Head of caudate nucleus (tissue), 42 donors: ENCODE results near the gene SAFB.

Experiments used
- DNase-seq, 42 donors: peaks; one replicate each; pipeline versions ENCODE4 v3.0.0 to v3.0.0-alpha.2; 2020 to 2021; ENCODE audit warnings: mixed read lengths in 7 of 42
- intact Hi-C: fragments of 100-400 bp; cut with DNase I; formaldehyde crosslinking; loops from one replicate; pipeline ENCODE4 v1.15.0; 2022

SAFB gene

GRCh38 chr19:5622465-5623396 lies at the start of gene SAFB, which contains the start of gene SAFB2:
Gene SAFB, plus strand, starts transcription at chr19:5623083. Its CDS starts 123 bp downstream, at chr19:5623206.
Gene SAFB2, minus strand, starts transcription at chr19:5622776. Its CDS starts 61 bp downstream, at chr19:5622715.
- DNase-seq = peak; percentile 93 to 99 (median 98)
- intact Hi-C loops = loop anchor here (5.0 kb wide), 1 partner anchor 60 kb away; the partner anchor contains the start of genes HSD11B1L and MICOS13

- intact Hi-C loops = no loop called here
- no peak for DNase-seq
Observed at GRCh38 chr19:5575590-5575989, 47.3 kb upstream of the SAFB start.

GRCh38 chr19:5578097-5578846 lies 44.6 kb upstream of the SAFB start:
- DNase-seq = peak; percentile 36 to 89 (median 76)
- intact Hi-C loops = no loop called here

- DNase-seq = no peak
- intact Hi-C loops = no loop called here
Observed at GRCh38 chr19:5579286-5579685, 43.6 kb upstream of the SAFB start.

- DNase-seq = no peak
- intact Hi-C loops = loop anchor here (10.0 kb wide), 1 partner anchor 535 kb away; no protein-coding TSS in a partner anchor
Observed at GRCh38 chr19:5579697-5580096, 43.2 kb upstream of the SAFB start.

- DNase-seq = no peak
- intact Hi-C loops = loop anchor here (10.0 kb wide), 1 partner anchor 535 kb away; no protein-coding TSS in a partner anchor
Observed at GRCh38 chr19:5580161-5580571, 42.7 kb upstream of the SAFB start.

- intact Hi-C loops = loop anchor here (10.0 kb wide), 1 partner anchor 541 kb away; no protein-coding TSS in a partner anchor
- peak in 40 of 42 donors; percentile 11 to 75 (median 45) for DNase-seq
Observed at GRCh38 chr19:5585461-5586299, 37.2 kb upstream of the SAFB start.

GRCh38 chr19:5586300-5587070 lies 36.4 kb upstream of the SAFB start:
- peak in 9 of 42 donors; percentile 16 to 69 (median 37) for DNase-seq
- intact Hi-C loops = loop anchor here (10.0 kb wide), 1 partner anchor 542 kb away; no protein-coding TSS in a partner anchor

GRCh38 chr19:5587071-5587455 lies 35.8 kb upstream of the SAFB start:
- no peak for DNase-seq
- intact Hi-C loops = loop anchor here (10.0 kb wide), 1 partner anchor 542 kb away; no protein-coding TSS in a partner anchor

- intact Hi-C loops = loop anchor here (10.0 kb wide), 1 partner anchor 543 kb away; no protein-coding TSS in a partner anchor
- no peak for DNase-seq
Observed at GRCh38 chr19:5587661-5588060, 35.2 kb upstream of the SAFB start.

GRCh38 chr19:5588441-5588840 lies 34.4 kb upstream of the SAFB start:
- intact Hi-C loops = loop anchor here (10.0 kb wide), 1 partner anchor 544 kb away; no protein-coding TSS in a partner anchor

GRCh38 chr19:5588906-5589676 lies 33.8 kb upstream of the SAFB start:
- intact Hi-C loops = loop anchor here (10.0 kb wide), 1 partner anchor 544 kb away; no protein-coding TSS in a partner anchor
- DNase-seq = no peak

More at GRCh38 chr19:5588441-5588840, 34.4 kb upstream of the SAFB start:
- peak in 9 of 42 donors; percentile 13 to 66 (median 39) for DNase-seq

GRCh38 chr19:5590151-5590864 lies 32.6 kb upstream of the SAFB start:
- intact Hi-C loops = no loop called here

GRCh38 chr19:5590865-5591154 lies 32.1 kb upstream of the SAFB start:
- intact Hi-C loops = no loop called here
- no peak for DNase-seq

More at GRCh38 chr19:5590151-5590864, 32.6 kb upstream of the SAFB start:
- no peak for DNase-seq

- intact Hi-C loops = no loop called here
- DNase-seq = no peak
Observed at GRCh38 chr19:5591476-5591875, 31.4 kb upstream of the SAFB start.
